Stimulated activated naive CD8-positive, alpha-beta T cell treated with anti-CD3 and anti-CD28 coated beads, Interleukin-15, Interleukin-2, amounts not matched to agents 100 U/mL and 50 U/mL, for 24 hours (primary cell): ENCODE measurements around the gene NMNAT2.
"Not testable (repeated sequence)": the region's sequence is repeated elsewhere in the genome, so short reads cannot be mapped to it uniquely, and the experiment has no call there.

Experiments
- ATAC-seq: fragments of 150-1000 bp; cut with Tn5 transposase; one replicate; pipeline ENCODE4 v1.10.0; 2021
- DNase-seq: peaks from one replicate; pipeline ENCODE4 v3.0.0; 2021

Gene NMNAT2

DNA sequence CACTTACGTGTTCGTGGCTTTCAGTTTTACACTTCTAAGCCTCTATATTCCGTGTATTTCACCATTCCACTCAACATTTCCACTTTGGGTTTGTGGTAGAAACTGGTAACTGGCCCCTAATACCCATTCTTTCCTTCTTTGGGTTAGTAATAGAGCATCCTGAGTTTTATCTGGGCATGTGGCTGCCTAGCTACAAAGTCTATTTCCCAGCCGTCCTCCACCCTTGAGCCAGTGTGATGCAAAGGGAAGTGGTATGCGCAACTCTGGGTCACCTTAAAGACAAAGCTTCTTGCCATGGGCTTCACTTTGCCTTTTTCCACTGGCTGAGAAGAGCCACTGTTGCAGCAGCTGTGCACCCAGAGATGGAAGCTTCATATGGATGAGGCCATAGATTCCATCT, 158.3 kb downstream of the NMNAT2 start:
- DNase-seq (no peak), ATAC-seq (no peak)

DNA sequence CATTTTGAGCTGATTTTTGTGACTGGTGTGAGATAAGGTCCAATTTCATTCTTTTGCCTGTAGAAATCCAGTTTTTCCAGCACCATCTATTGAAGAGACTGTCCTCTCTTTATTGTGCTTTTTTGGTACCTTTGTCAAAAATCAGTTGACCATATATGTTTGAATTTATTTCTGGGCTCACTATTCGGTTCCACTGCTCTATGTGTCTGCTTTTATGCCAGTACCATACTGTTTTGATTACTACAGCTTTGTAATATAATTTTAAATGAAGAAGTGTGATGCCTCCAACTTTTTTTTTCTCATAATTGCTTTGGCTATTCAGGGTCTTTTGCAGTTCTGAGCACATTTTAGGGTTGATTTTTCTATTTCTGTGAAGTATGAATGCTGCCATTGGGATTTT, 163.1 kb downstream of the NMNAT2 start:
- DNase-seq (no peak), ATAC-seq (no peak)

DNA sequence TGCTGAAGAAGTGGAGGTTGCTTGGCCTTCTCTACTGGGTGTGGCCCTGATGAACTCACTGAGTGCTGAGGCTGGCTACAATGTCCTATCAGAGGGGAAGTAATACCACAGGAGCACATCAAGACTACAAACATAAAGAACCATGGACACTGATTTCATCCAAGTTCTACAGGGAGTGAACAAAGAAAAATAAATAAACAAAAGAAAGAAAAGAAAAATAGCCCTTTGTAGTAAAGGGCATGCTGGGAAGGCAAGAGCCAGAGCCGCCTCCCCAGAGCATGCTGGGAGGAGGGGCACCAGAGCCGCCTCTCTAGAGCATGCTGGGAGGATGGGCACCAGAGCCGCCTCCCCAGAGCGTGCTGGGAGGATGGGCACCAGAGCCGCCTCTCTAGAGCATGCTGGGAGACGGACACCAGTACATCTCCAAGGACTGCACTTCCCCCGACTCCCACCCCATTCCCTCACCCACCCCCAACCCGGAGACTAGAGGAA, 166.2 kb downstream of the NMNAT2 start:
- ATAC-seq (no peak), DNase-seq (no peak)

DNA sequence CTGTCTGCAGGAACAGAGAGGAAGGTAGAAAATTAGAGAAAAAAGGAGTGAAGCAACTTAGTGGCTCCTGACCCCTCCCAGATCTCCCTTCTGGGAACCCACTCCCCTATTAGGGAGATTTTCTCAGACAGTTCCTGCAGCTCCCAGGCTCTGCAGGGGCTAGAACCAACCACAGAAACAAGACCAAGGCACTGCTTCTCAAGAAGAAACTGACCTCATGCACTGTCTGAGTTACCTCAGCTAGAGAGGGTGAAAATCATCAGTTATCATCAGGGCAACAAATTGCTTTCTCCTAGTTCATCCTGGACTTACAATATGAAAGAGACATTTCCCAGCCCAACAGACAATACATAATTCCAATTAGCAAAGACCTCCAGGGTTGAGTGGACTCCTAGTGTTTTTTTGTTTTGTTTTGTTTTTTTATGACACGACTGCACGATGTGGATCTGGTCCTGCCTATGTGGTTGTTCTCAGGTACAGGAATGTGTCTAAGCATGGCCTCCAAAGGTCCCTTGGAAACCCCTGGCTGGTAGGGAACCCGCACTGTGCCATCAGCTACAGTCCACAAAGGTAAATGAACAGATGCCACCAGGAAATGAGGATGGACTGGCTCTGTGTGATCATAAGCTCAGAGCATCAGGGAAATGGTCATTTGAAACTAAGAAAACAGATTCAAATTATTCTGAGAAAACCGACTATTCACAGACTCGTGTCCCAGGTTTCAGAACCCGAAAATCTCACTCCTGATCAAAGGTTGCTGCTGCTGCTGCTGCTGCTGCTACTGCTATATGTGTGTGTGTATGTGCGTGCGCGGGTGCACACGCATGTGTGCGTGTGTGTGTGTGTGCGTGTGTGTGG, 166.8 kb downstream of the NMNAT2 start:
- DNase-seq = no peak
- no peak for ATAC-seq

DNA sequence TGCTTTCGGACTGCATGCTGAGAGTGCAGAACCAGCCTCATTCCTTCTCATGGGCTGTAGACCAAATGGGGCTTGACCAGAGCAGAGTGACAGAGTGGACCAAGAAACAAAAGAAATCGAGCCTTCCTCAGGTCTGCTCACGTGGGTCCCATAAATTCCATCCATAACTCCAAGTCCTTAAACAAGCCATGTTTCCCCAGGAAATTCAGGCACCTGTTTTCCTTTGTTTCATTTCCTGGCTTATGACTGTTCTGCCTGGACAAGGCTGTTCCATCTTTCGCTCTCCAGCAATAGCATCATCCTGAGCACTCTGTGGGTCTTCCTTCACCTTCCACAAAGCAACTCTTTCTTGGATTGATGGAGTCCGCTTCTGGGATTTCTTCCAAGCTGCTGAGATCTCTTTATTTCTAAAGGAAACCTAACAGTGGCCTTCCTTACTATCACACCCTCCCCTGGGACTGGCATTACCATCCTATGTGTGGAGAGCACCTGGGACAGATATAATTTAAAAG, 168.2 kb downstream of the NMNAT2 start:
- no peak for DNase-seq
- ATAC-seq = no peak

DNA sequence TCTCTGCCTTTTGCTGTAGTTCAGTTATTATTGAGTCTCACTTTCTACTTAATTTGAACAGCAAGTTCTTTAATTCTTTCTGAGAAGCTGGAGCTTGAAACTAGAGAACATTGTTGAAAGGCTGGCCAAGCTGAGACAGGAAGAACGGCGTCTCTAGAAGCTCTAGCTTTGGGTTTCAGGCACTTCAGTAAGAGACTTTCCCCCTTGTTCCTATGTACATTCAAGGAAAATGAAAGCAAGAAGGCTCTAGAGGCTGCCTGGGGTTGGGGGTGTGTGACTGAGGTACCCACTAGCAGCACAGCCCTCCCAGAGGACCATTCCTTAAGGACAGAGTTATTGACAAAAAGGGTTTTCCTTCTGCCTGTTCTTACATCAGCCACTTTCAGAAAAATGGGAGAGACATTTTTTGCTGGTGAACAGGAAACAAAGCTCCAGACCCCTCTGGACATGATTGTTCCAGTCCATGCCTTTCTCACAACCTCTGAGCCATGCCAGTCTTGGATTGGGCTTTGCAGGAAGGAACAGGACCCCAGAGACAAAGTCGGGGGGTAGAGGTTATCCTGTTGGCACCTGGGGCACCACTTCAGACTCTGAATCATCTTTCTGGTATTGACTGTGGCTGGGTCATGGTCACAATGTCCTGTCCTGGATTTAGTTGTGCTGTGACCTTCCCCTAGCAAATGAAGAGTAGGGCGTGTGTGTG, 169.0 kb downstream of the NMNAT2 start:
- no peak for DNase-seq

DNA sequence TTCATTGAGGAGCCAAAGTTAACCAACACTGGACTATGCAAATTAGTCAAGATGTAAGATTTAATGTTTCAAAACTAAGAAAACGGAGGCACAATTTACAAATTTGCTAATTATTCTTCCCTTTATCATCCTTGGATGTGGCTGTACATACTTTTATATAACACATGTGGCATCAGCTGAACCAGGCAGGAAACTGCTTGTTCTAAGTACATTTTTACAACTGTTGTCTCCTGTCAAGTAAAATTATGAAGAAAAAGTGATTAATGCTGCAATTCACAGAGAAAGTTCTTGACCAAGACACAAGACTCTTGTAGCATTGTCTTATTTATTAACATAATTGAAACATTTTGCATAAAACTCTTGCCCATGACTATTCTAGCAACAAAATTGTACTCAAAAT, 170.2 kb downstream of the NMNAT2 start:
- no peak for DNase-seq
- no peak for ATAC-seq

More for the DNA sequence above, 169.0 kb downstream of the NMNAT2 start:
- no peak for ATAC-seq

DNA sequence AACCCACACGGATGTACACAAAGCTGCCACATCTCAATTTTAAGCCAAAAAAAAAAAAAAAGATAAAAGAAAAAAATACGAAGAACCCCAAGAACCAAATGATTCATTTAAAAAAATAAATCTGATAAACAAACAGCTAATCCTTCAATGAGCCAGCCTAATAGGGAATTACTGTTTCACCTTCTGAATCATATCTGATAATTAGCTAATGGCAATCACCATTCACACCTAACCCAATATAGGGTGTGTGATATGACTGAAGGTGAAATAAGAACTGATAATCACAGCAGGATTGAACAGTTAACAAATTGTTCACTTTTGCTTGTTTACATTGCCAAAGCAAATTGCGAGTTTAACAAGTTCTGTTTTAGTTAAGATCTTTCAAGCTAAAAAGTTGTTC, 170.7 kb downstream of the NMNAT2 start:
- ATAC-seq (no peak), DNase-seq (no peak)

DNA sequence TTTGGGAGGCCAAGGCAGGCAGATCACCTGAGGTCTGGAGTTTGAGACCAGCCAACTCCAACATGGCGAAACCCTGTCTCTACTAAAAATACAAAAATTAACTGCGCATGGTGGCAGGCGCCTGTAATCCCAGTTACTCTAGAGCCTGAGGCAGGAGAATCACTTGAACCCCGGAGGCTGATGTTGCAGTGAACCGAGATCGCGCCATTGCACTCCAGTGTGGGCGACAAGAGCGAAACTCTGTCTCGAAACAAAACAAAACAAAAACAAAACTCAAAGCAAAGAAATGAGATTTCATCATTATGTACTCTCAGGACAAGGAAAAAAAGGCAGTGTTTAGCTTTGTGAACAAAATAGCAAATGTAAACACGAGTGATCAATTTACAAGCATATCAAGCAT, 171.1 kb downstream of the NMNAT2 start:
- ATAC-seq (no peak), DNase-seq (no peak)

DNA sequence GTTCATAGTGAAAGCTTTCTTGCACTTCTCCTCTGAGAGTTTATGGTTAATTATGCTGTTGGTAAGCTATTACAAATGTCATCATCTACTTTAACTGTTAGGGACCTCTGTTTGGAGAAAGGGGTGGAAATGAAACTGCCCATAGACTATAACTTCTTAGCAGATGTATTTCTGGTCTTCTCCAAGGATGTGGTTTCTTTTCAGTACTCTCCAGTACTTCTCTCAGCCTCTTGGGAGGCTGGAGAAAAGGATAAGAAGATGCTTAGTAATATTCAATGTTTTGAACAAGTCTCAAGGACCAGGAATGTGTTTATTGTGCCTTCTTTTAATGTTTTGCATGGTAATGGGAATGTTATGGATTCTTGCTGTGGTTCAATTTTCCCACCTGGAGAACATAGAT, 171.7 kb downstream of the NMNAT2 start:
- DNase-seq = no peak

DNA sequence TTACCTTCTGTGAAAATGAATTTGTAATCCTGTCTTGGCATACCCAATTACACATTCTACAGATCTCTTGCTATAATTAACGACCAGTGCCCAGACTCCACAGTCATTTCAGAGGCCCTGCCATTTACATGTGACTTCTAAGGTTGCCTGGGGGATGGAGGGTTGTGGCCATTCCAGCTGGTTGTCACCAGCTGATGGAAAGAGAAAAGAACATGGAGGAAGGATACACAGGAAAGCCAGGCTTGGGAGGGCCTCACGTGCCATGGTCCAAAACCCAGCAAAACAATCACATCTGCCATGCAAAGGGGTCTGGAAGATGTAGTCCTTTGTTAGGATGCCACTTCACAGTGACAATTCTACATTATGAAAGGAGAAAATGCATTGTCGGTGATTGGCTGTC, 172.8 kb downstream of the NMNAT2 start:
- DNase-seq = no peak
- no peak for ATAC-seq

More for the DNA sequence above, 171.7 kb downstream of the NMNAT2 start:
- no peak for ATAC-seq

DNA sequence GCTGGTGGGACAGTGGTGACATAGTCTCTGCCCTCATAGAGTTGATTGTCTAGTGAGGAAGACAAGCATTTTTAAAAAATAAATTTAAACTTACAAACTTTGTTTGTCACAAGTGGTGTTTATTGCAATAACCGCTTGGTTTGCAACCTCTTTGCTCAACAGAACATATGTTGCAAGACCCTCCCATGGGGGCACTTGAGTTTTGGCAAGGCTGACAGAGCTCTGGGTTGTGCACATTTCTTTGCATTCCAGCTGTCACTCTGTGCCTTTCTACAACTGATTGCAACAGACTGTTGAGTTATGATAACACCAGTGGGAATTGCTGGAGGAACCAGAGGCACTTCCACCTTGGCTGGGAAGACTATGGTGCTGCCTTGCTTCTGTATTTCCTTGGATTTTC, 173.7 kb downstream of the NMNAT2 start:
- ATAC-seq (no peak), DNase-seq (no peak)

DNA sequence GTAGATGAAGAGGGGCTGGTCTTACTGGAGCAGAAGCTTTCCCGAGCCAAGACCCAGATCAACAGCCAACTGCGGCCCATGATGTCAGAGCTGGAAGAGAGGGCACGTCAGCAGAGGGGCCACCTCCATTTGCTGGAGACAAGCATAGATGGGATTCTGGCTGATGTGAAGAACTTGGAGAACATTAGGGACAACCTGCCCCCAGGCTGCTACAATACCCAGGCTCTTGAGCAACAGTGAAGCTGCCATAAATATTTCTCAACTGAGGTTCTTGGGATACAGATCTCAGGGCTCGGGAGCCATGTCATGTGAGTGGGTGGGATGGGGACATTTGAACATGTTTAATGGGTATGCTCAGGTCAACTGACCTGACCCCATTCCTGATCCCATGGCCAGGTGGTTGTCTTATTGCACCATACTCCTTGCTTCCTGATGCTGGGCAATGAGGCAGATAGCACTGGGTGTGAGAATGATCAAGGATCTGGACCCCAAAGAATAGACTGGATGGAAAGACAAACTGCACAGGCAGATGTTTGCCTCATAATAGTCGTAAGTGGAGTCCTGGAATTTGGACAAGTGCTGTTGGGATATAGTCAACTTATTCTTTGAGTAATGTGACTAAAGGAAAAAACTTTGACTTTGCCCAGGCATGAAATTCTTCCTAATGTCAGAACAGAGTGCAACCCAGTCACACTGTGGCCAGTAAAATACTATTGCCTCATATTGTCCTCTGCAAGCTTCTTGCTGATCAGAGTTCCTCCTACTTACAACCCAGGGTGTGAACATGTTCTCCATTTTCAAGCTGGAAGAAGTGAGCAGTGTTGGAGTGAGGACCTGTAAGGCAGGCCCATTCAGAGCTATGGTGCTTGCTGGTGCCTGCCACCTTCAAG, 174.8 kb downstream of the NMNAT2 start:
- ATAC-seq (no peak), DNase-seq (no peak)

DNA sequence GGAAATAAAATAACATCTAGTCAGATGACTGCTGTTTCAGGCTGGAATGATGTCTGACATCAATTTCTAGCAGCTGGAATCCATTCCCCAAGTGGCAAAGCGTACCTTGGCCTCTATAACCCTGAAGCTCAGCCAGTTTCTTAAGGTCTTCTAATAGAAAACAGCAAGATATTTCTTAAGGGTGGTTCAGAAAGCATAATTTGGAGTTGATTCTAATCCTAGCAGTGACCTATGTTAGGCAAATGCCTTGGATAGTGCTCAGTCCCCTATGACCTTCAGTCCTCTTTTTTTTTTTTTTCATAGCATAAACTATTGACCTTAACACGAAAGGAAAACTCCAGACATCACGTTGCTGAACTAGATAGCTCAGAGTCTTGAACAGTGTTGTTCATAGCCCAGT, 175.6 kb downstream of the NMNAT2 start:
- DNase-seq (no peak), ATAC-seq (no peak)

DNA sequence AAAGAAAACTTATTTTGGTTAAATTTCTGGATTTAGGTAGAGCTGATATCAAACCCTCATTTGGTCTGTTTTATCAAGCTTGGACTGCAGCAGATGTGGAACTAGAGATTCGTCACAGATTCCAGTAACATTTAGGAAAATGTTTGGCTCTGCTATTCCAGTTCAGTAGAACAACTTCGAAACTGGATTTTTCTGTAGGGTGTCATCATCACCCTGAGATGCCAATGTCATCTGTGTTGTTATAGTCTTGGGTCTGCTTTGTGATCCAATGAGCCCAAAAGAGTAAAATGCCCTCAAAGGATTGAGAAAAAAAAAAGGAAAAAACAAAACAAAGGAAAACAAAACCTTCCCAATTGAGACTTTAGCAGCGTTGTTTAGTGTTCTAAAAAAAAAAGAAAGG, 176.7 kb downstream of the NMNAT2 start:
- no peak for DNase-seq
- ATAC-seq = no peak

DNA sequence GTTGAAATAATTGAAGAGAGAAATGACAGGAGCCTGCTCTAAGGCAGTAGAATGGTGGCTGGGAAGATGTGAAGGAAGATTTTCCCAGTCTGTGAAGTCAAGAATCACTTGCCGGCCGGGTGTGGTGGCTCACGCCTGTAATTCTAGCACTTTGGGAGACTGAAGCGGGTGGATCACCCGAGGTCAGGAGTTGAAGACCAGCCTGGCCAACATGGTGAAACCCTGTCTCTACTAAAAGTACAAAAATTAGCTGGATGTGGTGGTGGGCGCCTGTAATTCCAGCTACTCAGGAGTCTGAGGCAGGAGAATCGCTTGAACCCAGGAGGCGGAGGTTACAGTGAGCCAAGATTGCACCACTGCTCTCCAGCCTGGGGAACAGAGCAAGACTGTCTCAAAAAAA, 177.3 kb downstream of the NMNAT2 start:
- not testable (repeated sequence) for ATAC-seq, DNase-seq

DNA sequence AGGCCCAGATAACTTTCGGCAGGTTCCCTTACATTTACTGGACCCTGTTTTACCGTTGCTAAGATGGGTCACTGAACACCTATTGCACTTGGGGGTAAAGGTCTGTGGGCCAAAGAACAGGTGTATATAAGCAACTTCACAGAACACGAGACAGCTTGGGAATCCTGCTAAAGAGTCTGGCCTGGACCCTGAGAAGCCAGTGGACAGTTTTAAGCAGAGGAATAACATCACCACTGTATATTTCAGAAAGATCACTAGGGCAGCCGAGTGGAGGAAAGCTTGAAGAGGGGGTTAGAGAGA, 177.7 kb downstream of the NMNAT2 start:
- DNase-seq = no peak
- ATAC-seq = no peak

DNA sequence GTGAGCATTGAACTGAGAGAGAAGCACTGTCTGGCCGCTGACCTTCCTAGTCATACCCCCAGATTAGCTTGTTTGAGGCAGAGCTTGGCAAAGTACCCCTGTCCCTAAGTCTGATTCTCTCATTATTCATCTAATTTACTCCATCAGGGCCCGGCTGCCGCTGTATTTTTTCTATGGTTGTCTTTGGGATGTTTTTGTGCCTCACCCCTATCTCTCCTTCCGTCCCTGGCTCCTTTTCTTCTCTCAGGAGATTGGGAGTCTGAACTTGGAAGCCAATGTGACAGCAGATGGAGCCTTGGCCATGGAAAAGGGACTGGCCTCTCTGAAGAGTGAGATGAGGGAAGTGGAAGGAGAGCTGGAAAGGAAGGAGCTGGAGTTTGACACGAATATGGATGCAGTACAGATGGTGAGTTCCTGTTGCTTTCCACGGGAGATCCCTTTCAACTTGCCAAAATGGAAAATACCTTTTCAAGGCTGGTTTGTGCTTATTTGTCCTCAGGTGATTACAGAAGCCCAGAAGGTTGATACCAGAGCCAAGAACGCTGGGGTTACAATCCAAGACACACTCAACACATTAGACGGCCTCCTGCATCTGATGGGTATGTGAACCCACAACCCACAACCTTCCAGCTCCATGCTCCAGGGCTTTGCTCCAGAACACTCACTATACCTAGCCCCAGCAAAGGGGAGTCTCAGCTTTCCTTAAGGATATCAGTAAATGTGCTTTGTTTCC, 178.2 kb downstream of the NMNAT2 start:
- no peak for DNase-seq
- ATAC-seq = no peak

DNA sequence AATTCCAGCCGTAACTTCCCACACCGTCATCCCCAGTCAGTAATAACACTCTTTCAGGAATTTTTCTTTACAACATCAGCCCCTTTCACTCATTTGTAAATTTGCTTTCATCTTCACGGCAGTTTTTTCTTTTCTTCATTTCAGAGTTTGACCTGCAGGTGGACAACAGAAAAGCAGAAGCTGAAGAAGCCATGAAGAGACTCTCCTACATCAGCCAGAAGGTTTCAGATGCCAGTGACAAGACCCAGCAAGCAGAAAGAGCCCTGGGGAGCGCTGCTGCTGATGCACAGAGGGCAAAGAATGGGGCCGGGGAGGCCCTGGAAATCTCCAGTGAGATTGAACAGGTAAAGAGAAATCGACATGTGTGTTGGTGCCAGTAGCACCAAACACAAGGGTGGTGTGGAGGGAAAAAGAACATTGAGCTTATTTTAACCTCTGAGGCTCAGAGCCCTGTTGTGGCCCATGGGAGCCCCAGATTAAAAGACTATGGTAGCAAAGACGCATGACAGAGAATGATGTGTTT, 178.9 kb downstream of the NMNAT2 start:
- DNase-seq (no peak), ATAC-seq (no peak)

DNA sequence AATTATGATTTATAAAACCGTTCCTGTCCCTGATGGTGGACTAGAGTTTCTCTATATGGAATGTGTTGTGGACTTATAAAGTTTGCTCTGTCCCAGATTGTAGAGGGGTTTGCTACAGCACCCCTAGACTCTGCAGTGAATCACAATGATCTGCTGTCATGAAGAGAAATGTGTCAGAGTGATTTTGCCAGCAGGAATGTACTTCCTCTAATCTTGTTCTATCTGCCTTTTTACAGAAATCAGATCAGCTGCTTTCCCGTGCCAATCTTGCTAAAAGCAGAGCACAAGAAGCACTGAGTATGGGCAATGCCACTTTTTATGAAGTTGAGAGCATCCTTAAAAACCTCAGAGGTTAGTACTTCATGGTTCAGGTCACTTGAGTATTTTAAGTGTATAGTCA, 180.1 kb downstream of the NMNAT2 start:
- DNase-seq = no peak
- no peak for ATAC-seq

DNA sequence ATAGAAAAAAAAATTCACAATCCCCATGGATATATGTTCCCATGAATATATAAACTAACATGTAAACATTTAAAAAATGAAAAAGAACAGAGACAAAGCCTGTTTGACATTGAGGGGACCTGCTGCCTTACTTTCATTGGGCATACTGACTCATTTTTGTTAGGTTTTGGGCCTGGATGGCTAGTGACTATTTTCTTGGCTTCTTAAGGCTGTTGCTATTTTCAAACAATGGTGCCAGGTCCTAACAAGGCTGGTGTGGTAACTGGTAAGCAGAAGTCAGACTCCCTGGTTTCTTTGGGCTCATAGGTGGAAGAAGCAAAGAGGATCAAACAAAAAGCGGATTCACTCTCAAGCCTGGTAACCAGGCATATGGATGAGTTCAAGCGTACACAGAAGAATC, 181.1 kb downstream of the NMNAT2 start:
- ATAC-seq (no peak), DNase-seq (no peak)
